Stimulated activated CD8-positive, alpha-beta memory T cell treated with anti-CD3 and anti-CD28 coated beads, Interleukin-12 subunit alpha, Interleukin-12 subunit beta, amount 100 ng/mL, for 4 hours (primary cell): ENCODE results near the gene GASK1B.

Experiments
- DNase-seq: peaks from one replicate; pipeline ENCODE4 v3.0.0-alpha.2; 2020; ENCODE audit warnings: low read depth

GASK1B gene

DNA sequence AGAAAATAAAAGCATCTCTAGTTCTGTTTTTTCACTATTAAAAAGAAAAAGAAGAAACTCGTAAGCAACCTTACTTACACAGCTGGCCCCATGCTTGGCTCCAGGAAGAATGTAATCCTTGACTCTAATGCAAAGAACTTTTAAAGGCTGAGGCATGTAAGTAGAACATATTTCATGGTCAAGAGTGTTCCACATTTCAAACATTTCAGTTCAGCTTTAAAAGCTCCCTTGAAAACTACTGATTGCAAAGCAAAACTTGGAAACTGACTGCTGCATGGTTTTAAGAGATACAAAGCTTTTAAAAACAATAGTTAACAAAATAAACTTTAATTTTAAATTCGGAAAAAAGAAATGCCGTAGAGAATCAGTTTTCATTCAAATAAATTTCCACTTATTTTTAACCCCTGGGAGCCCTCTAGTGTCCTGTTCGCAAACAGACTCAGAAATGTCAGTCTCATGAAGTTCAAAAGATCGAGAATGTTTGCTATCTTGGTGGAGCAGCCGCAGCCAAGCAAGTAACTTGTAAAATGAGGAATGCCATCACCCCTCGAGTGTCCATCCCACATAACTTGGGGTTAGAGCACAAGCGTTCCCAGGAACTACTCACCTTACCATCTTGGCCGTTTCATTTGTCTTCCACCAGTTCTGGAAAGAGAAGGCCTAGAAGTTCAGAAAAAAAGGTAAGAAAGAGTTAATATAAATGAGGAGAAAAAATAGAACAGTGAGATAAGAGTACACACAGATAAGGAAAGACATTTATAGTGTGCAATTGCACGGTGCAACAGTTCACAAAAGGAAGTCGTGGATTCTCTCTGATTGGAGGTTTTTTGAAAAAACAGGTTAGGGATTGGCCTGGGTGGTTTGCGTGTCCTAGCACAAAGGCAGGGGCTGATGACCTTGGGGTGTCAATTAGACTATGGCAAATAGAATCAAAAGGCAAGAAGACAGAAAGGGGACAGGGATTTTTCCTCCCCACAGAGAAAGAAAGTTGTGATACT, at the start of gene GASK1B:
GASK1B (minus strand) TSS at position 765 of the 998 bp plus-strand sequence. CDS start 1,650 bp downstream, outside the sequence.
- DNase-seq, result no peak

DNA sequence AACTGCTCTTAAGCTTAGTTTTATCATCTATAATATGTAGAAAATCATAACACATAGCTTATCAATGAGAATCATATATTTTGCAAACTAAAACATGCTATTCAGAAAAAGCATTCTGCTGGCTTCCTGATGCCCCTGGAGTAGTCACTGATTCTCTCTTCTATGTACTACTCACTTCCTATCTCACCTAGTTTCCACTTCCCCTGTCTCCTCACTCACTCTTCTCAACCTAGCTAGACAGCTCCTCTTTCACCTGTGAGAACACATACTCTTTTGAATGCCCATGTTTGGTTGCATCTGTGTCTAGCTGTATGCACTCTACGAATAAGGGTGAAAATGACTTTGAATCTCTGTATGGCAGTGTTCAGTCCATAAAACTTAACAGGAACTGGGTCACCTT, 46.8 kb upstream of the GASK1B start:
- no peak for DNase-seq

DNA sequence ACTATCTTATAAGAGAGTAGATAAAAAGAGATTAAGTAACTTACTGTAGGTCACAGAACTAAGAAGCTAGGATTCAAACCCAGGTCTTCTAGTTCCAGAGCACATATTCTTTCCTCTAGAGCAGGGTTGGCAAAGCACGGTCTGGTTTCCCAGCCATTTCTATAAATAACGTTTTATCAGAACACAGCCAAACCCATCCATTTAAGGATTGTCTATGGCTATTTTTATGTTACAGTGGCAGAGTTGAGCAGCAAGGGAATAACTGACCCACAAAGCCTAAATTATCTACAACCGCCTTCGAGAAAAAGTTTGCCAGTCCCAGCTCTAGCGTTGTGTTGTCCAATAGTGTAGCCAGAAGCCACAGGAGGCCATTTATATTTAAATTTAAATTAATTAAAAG, 44.9 kb upstream of the GASK1B start:
- no peak for DNase-seq

DNA sequence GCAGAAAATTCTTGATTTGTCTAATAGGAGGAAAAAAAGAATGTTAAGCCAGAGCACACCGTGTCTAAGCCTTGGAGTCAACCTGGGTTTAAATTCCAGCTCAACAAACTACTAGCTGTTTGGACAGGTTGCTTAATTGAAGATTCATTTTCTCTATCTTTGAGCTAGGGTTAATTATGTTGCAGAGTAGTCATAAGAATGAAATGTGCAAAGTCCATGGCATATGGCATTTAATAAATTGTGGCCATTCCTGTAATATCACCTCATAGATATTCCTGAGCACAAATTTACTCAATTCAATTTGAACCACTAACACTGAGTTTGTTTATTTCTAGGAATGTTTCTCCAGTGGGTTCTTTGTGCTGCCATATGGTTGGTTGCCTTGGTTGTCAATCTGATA, 42.0 kb upstream of the GASK1B start:
- no peak for DNase-seq

DNA sequence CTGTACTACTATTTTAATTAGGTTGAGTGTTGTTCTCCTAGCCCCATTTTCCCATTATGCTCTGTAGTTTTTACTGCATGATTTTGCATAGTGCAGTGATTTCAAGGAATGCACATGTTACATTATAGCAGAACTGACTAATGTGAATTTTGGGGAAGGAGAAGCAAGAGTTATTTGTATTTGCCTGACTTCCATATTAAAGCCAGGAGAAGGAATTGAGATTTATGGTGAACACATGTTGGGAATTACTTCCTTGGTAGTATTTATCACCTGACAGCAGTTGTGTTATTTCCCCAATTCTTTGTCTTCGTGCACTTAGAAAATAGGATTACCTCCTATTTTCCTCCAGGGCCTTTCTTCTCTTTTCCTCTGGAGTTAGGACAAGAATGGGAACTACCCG, 40.6 kb upstream of the GASK1B start:
- DNase-seq, result no peak

DNA sequence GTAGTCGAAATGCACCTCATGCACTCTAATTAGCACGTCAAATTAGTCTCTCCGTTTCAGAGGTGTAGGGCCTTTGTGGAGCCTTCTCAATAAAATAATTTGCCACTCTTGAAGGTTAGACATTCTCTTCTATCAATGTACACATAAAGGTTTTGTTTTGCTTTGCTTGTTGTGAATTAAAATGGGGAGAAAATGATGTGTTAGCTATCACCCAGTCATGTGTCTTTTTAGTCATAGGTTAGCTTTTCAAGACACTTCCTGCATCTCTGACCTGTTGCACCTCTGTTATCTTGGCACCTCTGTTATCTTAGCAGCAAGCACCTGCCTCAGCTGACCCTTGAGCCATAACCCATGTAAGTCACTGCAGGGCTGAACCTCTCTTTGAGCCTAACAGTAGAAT, 38.4 kb upstream of the GASK1B start:
- DNase-seq, result no peak

DNA sequence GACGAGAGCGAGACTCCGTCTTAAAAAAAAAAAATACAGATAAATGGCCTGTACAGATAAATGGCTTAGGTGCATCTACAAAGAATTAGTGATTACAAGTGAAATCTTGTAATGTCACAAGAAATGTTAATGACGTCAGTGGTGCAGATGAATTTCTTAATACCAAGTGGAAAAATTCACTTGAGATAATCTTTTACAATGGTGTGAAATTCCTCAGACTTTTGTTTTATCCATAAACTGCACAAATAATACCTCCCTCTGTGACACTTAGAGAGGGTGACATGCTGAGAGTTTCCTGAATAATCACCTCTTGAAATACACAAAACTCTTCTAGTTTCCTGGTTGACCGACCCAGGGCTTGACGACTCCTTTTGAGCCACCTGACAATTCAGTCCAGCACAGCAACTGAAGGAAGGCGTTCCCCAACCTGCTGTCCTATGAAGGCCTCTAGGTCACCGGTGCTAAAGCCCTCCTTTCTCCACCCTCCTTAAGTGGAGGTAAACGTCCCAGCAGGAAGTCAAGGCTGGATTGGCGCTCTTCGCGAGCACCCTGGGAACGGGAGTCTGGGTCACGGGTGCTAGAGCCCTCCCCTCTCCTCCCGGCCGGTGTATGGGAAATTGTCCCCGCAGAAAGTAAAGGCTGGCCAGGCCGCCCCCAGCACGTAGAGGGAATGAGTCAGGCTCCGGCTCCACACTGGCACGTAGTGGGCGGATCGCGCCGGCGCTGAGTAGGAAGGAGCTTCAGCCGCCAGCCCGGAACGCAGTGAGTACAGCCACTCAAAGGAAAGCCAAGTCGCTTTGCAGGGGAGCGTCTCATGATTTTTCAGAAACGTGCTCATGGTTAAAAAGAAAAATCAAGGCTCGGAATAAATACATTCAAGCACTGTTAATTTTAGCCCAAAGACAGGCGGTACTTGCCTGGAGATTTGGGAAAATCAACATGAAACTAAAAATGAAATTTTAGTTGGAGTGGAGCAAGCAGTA, 37.3 kb upstream of the GASK1B start, which contains the start of gene TMEM144:
TMEM144 (plus strand) TSS at position 662 of the 983 bp plus-strand sequence. CDS start 2,182 bp downstream, outside the sequence.
- peak; percentile 8 for DNase-seq

DNA sequence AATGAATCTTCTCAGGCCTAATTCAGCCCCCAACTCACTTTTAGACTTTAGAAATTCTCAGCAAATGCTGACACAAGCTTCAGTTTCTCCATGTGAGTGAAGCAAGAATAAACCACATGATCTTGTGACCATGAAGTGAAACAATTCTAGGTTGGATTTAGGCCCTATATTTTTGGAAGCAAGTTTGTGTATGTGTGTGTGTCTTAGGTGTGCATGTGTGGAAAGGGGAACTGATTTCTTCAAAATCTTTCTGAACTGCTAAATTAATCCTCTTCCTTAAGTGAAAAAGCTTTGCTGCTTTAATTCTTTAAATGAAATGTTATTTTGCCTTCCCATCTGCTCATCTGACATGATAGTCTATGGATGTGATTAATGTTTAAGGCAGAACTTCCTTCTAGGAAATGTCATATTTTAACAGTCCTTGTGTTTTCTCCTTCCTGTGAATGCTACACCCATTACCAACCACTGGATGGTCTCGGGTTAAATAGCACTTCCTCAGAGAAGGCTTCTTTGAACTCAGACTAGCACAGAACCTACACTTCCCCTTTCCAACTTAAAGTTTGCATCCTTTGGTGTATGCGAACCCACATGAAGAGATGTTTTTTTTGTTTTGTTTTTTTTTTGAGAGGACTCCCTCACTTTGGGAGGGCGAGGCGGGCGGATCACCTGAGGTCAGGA, 36.3 kb upstream of the GASK1B start:
- DNase-seq, result no peak

DNA sequence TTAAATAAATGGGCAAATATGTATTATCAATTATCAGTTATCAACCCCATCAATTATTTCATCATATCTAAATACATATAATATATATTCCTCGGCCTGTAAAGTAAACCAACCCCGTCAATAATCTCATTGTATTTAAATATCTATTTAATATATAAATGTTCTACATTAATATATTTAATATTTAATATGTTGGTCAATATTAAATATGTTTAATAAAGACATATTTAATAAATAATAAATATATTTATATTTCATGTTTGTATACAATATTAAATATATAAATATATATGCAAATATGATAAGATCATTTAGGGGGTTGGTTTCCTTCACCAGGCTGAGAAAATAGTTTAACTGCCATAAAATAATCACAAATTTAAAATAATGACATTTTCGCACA, 31.1 kb upstream of the GASK1B start:
- DNase-seq, result no peak

DNA sequence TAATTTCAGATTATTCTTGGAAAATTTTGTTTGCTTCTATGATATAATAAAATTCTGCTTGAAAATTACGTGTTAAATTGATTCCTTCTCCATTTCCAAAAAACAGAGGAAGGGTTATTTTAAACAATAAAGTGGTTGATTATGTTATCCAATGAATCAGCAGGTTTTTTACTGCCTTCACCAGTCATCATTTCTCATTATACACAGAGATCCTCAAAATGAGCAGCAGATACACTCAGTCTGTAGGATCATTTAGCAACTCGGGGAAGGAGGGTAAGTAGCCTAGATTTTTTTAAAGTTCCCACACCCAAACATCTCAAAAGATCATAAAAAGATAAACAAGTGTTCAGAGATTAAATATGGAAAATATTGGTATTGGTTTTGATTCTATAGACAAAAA, 30.6 kb upstream of the GASK1B start:
- no peak for DNase-seq

DNA sequence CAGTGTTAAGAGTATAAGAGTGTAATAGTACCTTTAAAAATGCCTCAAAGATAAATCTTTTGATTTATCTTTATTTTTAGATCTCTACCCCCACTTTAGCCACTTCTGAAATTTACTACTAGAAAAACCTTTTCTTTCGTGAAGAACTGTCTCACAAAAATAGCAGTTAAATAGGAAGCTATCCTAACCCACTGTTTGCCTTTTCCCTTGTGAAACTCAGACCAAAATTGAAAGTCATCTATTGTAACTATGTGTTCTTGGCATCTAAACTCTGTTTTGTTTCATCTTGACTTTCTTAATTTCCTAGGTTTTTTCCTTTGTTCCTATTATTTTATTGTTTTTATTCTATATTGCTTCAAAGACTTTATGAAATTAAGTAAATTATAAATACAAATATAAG, 29.7 kb upstream of the GASK1B start:
- no peak for DNase-seq

DNA sequence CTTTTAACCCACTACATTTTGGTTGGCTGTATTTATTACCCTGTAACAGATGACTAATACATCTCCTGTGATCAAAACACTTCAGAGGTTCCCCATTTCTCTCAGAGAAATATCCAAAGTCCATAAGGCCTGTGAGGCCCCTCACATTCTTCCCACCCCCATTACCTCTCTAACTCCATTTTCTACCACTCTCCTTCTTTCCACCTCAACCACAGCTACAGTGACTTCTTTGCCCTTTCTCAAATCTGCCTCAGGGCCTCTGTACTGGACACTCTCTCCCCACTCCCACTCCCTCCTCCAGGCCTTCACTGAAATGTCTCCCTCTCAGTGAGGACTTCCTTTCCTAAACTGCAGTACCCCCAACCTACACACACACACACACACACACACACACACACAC, 29.1 kb upstream of the GASK1B start:
- no peak for DNase-seq

DNA sequence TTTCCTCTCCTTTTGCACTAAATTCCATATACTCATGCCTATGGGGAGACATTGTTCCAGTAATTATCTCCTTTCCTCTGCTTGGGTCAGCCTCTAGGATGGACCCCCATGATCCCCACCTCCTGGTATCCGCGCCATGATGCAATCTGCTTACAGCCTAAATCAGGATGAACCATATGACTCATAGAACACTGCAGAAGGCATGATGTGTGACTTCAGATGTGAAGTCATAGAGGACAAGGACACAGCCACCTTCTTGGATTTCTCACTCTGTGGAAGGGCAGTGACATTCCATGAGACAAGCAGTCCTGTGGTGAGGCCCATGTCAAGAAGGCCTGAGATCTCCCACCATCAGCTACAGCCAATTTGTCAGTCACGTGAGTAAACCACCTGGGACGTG, 28.5 kb upstream of the GASK1B start:
- no peak for DNase-seq

DNA sequence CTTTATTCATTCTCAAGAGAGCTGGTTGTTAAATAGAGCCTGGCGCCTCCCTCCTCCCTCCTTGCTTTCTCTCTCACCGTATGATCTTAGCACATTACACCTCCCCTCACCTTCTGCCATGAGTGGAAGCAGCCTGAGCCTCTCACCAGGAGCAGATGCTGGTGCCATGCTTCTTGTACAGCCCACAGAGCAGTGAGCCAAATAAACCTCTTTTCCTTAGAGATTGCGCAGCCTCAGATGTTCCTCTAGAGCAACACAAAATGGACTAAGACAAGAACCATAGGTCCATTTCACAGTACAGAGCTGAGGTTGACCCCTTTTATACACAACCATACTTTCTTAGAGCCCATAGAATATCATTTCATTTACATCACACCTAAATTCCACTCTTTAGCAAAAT, 27.4 kb upstream of the GASK1B start:
- no peak for DNase-seq

DNA sequence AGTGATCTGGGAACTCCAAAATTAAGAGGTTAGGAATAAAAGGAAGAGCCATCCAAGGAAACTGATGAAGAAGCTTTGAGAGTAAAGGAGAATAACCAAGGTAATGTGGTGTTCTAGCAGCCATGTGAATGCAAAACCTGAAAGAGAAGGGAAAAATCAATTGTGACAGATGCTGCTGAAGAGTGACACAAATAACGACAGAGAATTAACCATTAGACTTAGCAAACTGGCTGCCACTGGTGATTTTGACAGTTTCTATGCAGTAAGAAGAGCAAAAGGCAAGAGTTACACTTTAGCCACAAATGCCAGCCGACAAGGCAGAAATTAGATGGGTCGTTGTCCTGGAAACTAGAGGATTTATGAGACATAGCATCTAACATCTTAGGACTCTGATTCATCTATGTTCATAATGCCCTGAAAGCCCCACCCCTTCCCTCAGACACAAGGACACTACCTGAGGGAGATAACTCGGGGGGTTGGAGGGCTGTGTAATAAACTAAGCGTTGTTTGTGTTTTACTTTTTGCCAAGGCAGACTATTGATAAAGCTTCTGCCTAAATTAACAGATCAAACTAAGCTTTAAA, 24.5 kb upstream of the GASK1B start:
- DNase-seq, result no peak

DNA sequence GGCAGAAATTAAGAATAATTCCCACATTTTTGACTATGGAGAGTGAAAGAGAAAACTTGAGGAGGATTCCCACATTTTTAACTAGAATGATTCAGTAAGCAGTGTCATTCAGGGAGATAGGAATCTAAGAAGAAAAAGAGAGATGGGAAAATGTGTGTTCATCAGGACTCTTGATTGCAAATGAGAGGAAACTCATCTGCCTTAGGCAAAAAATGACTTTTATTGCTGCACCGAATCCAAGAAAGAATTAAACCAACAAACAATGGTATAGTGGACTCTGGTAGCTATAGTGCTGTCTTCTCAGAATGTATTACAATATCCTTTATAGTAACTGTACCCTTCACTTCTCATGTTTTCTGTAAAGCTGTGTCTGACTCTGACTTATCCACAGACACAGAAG, 22.5 kb upstream of the GASK1B start:
- DNase-seq, result no peak

DNA sequence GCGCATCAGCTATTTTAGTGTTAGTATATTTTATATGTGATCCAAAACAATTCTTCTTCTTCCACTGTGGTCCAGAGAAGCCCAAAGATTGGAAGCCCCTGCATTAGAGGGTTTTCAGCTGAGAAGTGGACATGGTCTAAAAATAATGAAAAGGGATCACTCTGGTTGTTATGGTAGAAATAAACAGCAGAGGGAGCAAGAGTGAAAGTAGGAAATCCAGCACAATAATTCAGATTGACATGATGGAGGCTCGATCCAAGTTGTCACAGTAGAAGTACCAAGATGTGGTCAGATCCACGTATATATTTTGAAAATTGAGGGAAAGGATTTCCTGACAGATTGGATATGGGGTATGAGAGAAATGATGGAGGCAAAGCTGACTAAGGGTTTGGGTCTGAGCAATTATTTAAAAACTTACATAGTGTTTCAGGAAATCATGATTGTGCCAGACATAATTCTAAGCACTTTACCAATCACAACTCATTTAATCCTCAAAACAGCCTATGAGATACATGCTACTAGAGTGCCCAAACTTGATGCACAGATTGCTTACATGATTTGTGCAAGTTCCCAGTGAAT, 20.4 kb upstream of the GASK1B start:
- no peak for DNase-seq

DNA sequence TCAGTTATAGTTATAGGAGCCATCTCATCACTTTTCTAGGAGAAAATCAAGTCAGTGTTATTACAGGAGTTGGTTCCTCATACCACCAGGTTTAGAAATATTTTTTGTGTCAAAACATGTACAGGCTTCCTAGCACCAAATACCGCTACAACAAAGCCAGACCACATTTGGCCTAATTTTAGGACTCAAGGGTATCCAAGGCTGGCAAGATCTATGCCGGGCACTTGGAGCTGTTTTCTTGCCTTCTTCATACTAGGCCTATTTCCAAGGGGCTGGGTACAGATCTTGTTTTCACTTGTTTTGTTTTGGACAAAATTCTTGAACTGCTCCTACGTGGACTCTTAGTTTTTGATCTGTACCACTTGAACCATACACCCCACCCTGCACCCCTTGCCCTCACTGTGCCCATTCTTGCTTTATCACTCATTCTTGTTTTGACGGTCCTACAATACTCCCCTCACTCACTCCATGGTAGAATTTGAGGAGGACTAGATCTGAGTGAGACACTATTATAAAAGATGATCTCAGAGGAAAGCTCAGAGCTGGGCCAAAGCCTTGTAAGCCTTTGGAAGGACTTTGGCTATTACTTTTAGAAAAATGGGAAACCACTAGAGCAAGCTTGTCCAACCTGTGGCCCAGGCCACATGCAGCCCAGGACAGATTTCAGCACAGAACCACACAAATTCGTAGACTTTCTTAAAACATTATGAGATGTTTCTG, 19.8 kb upstream of the GASK1B start:
- DNase-seq, result no peak

DNA sequence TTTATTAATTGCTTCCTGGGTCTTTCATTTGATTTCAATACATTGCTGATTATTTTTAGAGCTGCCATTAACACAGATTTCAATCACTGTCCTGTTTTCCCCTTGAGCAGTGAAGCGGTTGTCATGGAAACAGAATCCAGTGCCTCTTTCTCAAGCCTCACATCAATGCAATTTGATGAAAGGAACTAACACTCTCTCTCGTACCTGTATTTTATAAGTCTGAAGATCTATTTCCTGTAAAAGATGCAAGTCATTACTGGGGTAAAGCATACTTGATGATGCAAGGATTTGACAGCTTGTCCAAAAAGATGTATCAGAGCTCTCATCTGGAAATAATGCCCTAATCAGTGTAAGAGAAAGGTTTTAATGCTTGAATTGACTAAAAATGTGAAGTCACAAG, 17.9 kb upstream of the GASK1B start:
- no peak for DNase-seq

DNA sequence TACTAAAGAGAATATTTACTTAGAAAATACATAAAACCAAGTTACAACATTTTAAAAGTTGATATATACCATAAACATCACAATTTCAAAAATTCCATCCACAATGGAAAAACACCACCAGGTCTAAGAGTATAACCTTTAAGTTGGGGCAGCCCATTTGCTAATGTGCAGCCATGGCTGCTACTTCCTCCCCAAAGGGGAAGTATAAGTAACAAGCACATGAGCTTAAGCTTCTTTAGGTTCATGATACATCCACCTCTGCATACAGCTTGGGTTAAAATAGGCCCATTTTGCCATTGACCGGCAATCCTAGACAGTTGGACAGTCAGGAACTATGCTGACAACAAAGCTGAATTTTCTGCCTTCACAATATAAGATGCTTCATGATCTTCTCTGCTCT, 16.6 kb upstream of the GASK1B start:
- DNase-seq, result no peak

DNA sequence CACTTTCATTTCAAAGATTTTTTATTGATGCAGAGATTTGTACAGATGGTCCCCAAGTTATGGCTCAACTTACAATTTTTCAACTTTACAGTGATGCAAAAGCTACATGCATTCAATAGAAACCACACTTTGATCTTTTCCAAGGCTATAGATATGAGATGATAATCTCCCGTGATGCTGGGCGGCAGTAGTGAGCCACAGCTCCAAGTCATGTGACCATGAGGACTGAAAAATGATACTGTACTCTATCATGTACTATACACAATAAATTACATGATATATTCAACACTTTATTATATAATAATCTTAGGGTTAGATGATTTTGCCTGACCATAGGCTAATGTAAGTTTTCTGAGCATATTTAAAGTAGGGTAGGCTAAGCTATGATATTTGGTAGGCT, 14.0 kb upstream of the GASK1B start:
- no peak for DNase-seq
